ENCODE data around the gene ZNRF4. TPM values are rescaled to one million over a fixed set of nuclear protein-coding genes. Genes with fewer than 3 reads are reported as not detected.

ZNRF4 gene
- total and polyA plus RNA-seq, 2 donors (not counting 3 experiments of a cell fraction or from before 2014, with no cell fraction given), result not detected

DNA sequence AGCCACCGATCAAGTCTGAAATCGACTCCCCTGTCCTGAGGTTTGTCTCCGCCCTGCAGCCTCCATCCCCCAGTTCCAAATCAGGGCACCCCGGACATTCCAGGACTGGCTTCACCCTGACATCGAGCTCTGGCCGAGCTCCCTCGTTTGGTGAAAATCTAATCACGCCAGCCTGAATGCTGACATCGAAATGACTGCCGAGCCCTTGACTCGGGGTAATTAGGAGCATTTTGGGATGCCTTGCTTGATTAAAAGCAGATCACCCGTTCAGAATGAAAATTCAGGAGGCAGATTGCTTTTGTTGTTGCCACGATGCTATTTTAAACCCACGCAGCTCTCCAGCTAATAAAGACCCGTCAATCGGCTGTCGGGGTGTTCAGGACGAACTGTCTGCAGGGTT lies 34.3 kb downstream of the ZNRF4 start:
- Histone ChIP-seq H3K4me2 (ENCODE audit: insufficient read depth, low read length) (no peak overlapping the region), H3K79me2 (ENCODE audit: control insufficient read depth, insufficient read depth, low read length) (no peaks in the 10 kb centered on the region), H4K20me1 (replicated peaks; ENCODE audit: control insufficient read depth, extremely low read depth, insufficient read depth, low read length) (no peaks in the 10 kb centered on the region), H2AFZ (ENCODE audit: low read depth, low read length) (no peak overlapping the region), H3K4me1 (ENCODE audit: control insufficient read depth, extremely low read depth, insufficient read depth, low read length) (no peaks in the 10 kb centered on the region), H3K9me3 (replicated peaks; ENCODE audit: control insufficient read depth, insufficient read depth, low read length) (no peaks in the 10 kb centered on the region), H3K4me3 (replicated peaks in 1 of 3; ENCODE audit: insufficient read depth in 1 of 3, low read depth in 1 of 3, low read length in 3 of 3) (no peak overlapping the region), H3K27ac (ENCODE audit: insufficient read depth, low read depth, low read length) (no peak overlapping the region), H3K27me3 (ENCODE audit: control insufficient read depth in 2 of 2, insufficient read depth in 2 of 2, low read length in 2 of 2) (peaks cover 14 to 16% of the 10 kb centered on the region in 2 experiments), H3K9ac (replicated peaks; ENCODE audit: extremely low read depth, insufficient read depth, low read length) (no peak overlapping the region), H3K9me1 (replicated peaks; ENCODE audit: control insufficient read depth, extremely low read depth, insufficient read depth, low read length) (no peaks in the 10 kb centered on the region), H3K36me3 (ENCODE audit: control insufficient read depth in 2 of 2, extremely low read depth in 1 of 2, insufficient read depth in 2 of 2, low read length in 2 of 2) (no peaks in the 10 kb centered on the region)
- intact Hi-C loops (cut with micrococcal nuclease) (no loop called here), dilution Hi-C loops (cut with MboI; ENCODE audit: extremely low pct_ligation_motif_present, low sequenced_read_pairs) (loop anchor here (25.0 kb wide), 1 partner anchor 127 kb away; no protein-coding TSS in a partner anchor)
- FAIRE-seq (no peak), DNase-seq (ENCODE audit: low read depth, low spot score) (no peak)
- no TSS peak for BruUV-seq (replicated peaks)
- no peak for TF ChIP-seq EZH2 (IDR thresholded peaks at IDR 0.05; ENCODE audit: borderline replicate concordance, low read depth, low read length, severe bottlenecking)
- no peak for TF ChIP-seq POLR2AphosphoS5 (IDR thresholded peaks at IDR 0.05; ENCODE audit: insufficient read depth, low read depth, low read length)
- TF ChIP-seq MYC (IDR thresholded peaks at IDR 0.05; ENCODE audit: low read depth, low read length), result no peak
- POLR2A ChIA-PET, result no interaction called here
- CTCF ChIA-PET, result no interaction called here

- Histone ChIP-seq H2AFZ (ENCODE audit: low read depth, low read length) (no peak overlapping the region), H4K20me1 (replicated peaks; ENCODE audit: control insufficient read depth, extremely low read depth, insufficient read depth, low read length) (no peaks in the 10 kb centered on the region), H3K36me3 (ENCODE audit: control insufficient read depth in 2 of 2, extremely low read depth in 1 of 2, insufficient read depth in 2 of 2, low read length in 2 of 2) (no peaks in the 10 kb centered on the region), H3K27ac (ENCODE audit: insufficient read depth, low read depth, low read length) (no peak overlapping the region), H3K4me2 (ENCODE audit: insufficient read depth, low read length) (no peak overlapping the region), H3K4me1 (ENCODE audit: control insufficient read depth, extremely low read depth, insufficient read depth, low read length) (no peaks in the 10 kb centered on the region), H3K79me2 (ENCODE audit: control insufficient read depth, insufficient read depth, low read length) (no peaks in the 10 kb centered on the region), H3K9me3 (replicated peaks; ENCODE audit: control insufficient read depth, insufficient read depth, low read length) (no peaks in the 10 kb centered on the region), H3K9me1 (replicated peaks; ENCODE audit: control insufficient read depth, extremely low read depth, insufficient read depth, low read length) (no peaks in the 10 kb centered on the region), H3K9ac (replicated peaks; ENCODE audit: extremely low read depth, insufficient read depth, low read length) (no peak overlapping the region), H3K4me3 (replicated peaks in 1 of 3; ENCODE audit: insufficient read depth in 1 of 3, low read depth in 1 of 3, low read length in 3 of 3) (no peak overlapping the region), H3K27me3 (ENCODE audit: control insufficient read depth in 2 of 2, insufficient read depth in 2 of 2, low read length in 2 of 2) (peaks cover 15 to 17% of the 10 kb centered on the region in 2 experiments)
- TF ChIP-seq EZH2 (IDR thresholded peaks at IDR 0.05; ENCODE audit: borderline replicate concordance, low read depth, low read length, severe bottlenecking) (no peak), POLR2A (IDR thresholded peaks at IDR 0.05; ENCODE audit: low read depth, low read length) (no peak), GATA2 (IDR thresholded peaks at IDR 0.05; ENCODE audit: insufficient read depth, insufficient read length, low read depth, low read length) (no peak), FOS (IDR thresholded peaks at IDR 0.05; ENCODE audit: borderline replicate concordance, insufficient read depth, low read length) (no peak), POLR2AphosphoS5 (IDR thresholded peaks at IDR 0.05; ENCODE audit: insufficient read depth, low read depth, low read length) (no peak)
- TF ChIP-seq, protein P1, sequence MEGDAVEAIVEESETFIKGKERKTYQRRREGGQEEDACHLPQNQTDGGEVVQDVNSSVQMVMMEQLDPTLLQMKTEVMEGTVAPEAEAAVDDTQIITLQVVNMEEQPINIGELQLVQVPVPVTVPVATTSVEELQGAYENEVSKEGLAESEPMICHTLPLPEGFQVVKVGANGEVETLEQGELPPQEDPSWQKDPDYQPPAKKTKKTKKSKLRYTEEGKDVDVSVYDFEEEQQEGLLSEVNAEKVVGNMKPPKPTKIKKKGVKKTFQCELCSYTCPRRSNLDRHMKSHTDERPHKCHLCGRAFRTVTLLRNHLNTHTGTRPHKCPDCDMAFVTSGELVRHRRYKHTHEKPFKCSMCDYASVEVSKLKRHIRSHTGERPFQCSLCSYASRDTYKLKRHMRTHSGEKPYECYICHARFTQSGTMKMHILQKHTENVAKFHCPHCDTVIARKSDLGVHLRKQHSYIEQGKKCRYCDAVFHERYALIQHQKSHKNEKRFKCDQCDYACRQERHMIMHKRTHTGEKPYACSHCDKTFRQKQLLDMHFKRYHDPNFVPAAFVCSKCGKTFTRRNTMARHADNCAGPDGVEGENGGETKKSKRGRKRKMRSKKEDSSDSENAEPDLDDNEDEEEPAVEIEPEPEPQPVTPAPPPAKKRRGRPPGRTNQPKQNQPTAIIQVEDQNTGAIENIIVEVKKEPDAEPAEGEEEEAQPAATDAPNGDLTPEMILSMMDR (IDR thresholded peaks at IDR 0.05; ENCODE audit: extremely low read depth in 1 of 2, insufficient read depth in 1 of 2, low read depth in 1 of 2, low read length in 2 of 2), result no peak
- ChIA-PET POLR2A (no interaction called here), CTCF (no interaction called here)
- DNase-seq (ENCODE audit: low read depth, low spot score) (no peak), FAIRE-seq (no peak)
- dilution Hi-C loops (cut with MboI; ENCODE audit: extremely low pct_ligation_motif_present, low sequenced_read_pairs) (loop anchor here (25.0 kb wide), 1 partner anchor 129 kb away; no protein-coding TSS in a partner anchor), intact Hi-C loops (cut with micrococcal nuclease) (no loop called here)
- BruUV-seq (replicated peaks), result no TSS peak
Observed at GRCh38 chr19:5491565-5491964, 36.3 kb downstream of the ZNRF4 start.
